ENCODE results near the gene FTCDNL1. TPM values are rescaled to one million over a fixed set of nuclear protein-coding genes. Genes with fewer than 3 reads are reported as not detected.

Gene FTCDNL1
- total RNA-seq, 1 experiment from 2014 or later: 2.7 TPM

GRCh38 chr2:199841409-199841808, 9.6 kb downstream of the FTCDNL1 start:
- no peak overlapping the region for H3K4me2 ChIP-seq
- POLR2A ChIA-PET (ENCODE audit: unreplicated experiment): no interaction called here
- no peaks in the 10 kb centered on the region for H3K79me2 ChIP-seq (ENCODE audit: low read depth)
- no peak overlapping the region for H2AFZ ChIP-seq
- BruUV-seq (replicated peaks): no TSS peak
- H3K27ac ChIP-seq: no peak overlapping the region
- CTCF ChIA-PET: no interaction called here
- intact Hi-C loops (cut with micrococcal nuclease; ENCODE audit: unreplicated experiment): no loop called here
- no peak for TF ChIP-seq CTCF (conservative IDR thresholded peaks at IDR 0.05)
- no peaks in the 10 kb centered on the region for H3K9me2 ChIP-seq (ENCODE audit: insufficient read depth)
- no peak for DNase-seq
- no peaks in the 10 kb centered on the region for H3K27me3 ChIP-seq (ENCODE audit: insufficient read depth, low read depth)
- no peaks in the 10 kb centered on the region for H4K20me1 ChIP-seq (ENCODE audit: insufficient read depth)
- H3K4me3 ChIP-seq: no peak overlapping the region
- no peaks in the 10 kb centered on the region for H3K9me3 ChIP-seq (ENCODE audit: insufficient read depth, low read depth)
- H3K36me3 ChIP-seq (ENCODE audit: low read depth): no peaks in the 10 kb centered on the region
- H3K4me1 ChIP-seq (replicated peaks; ENCODE audit: insufficient read depth): no peaks in the 10 kb centered on the region
- no peaks in the 10 kb centered on the region for H3F3A ChIP-seq (ENCODE audit: insufficient read depth, low read depth)

- DNase-seq: no peak
- intact Hi-C loops (cut with micrococcal nuclease; ENCODE audit: unreplicated experiment): no loop called here
- Histone ChIP-seq H3F3A (ENCODE audit: insufficient read depth, low read depth) (no peaks in the 10 kb centered on the region), H3K9me3 (ENCODE audit: insufficient read depth, low read depth) (no peaks in the 10 kb centered on the region), H3K4me3 (no peak overlapping the region), H3K9me2 (ENCODE audit: insufficient read depth) (no peaks in the 10 kb centered on the region), H3K79me2 (ENCODE audit: low read depth) (no peaks in the 10 kb centered on the region), H4K20me1 (ENCODE audit: insufficient read depth) (no peaks in the 10 kb centered on the region), H3K36me3 (ENCODE audit: low read depth) (no peaks in the 10 kb centered on the region), H3K27ac (no peak overlapping the region), H3K4me2 (no peak overlapping the region), H3K4me1 (replicated peaks; ENCODE audit: insufficient read depth) (no peaks in the 10 kb centered on the region), H3K27me3 (ENCODE audit: insufficient read depth, low read depth) (no peaks in the 10 kb centered on the region), H2AFZ (no peak overlapping the region)
- ChIA-PET POLR2A (ENCODE audit: unreplicated experiment) (no interaction called here), CTCF (no interaction called here)
- TF ChIP-seq CTCF (conservative IDR thresholded peaks at IDR 0.05): no peak
- no peak for TF ChIP-seq EZH2 (IDR thresholded peaks at IDR 0.05; ENCODE audit: low read depth)
- no TSS peak for BruUV-seq (replicated peaks)
Observed at GRCh38 chr2:199838399-199838798, 12.6 kb downstream of the FTCDNL1 start.

- BruUV-seq (replicated peaks): no TSS peak
Observed at GRCh38 chr2:199836943-199837342, 14.0 kb downstream of the FTCDNL1 start.

More at GRCh38 chr2:199836943-199837342, 14.0 kb downstream of the FTCDNL1 start:
- H3K27me3 ChIP-seq (ENCODE audit: insufficient read depth, low read depth): no peaks in the 10 kb centered on the region
- no peaks in the 10 kb centered on the region for H3K79me2 ChIP-seq (ENCODE audit: low read depth)
- H3F3A ChIP-seq (ENCODE audit: insufficient read depth, low read depth): no peaks in the 10 kb centered on the region
- DNase-seq: no peak
- H3K27ac ChIP-seq: no peak overlapping the region
- intact Hi-C loops (cut with micrococcal nuclease; ENCODE audit: unreplicated experiment): no loop called here
- H3K4me1 ChIP-seq (replicated peaks; ENCODE audit: insufficient read depth): no peaks in the 10 kb centered on the region
- H3K9me3 ChIP-seq (ENCODE audit: insufficient read depth, low read depth): no peaks in the 10 kb centered on the region
- ChIA-PET CTCF (no interaction called here), POLR2A (ENCODE audit: unreplicated experiment) (no interaction called here)
- no peak overlapping the region for H3K4me3 ChIP-seq
- H2AFZ ChIP-seq: no peak overlapping the region
- H3K36me3 ChIP-seq (ENCODE audit: low read depth): no peaks in the 10 kb centered on the region
- no peak overlapping the region for H3K4me2 ChIP-seq
- TF ChIP-seq EZH2 (IDR thresholded peaks at IDR 0.05; ENCODE audit: low read depth) (no peak), CTCF (conservative IDR thresholded peaks at IDR 0.05) (no peak)
- no peaks in the 10 kb centered on the region for H3K9me2 ChIP-seq (ENCODE audit: insufficient read depth)
- H4K20me1 ChIP-seq (ENCODE audit: insufficient read depth): no peaks in the 10 kb centered on the region

All from PC-9 (cell line).